DOHH2 (cell line): ENCODE measurements around the gene SYNDIG1.

Source experiments
- H3F3A ChIP-seq: fragments of 200-600 bp; sonication (generic), shearing (Covaris generic); 2 replicates; pipeline ENCODE4 v1.6.0; 2016; ENCODE audit warnings: antibody characterized with exemption, mild to moderate bottlenecking; ENCODE audit not compliant: control insufficient read depth, insufficient read depth
- H3K27ac ChIP-seq: fragments of 200-600 bp; sonication (generic); 2 replicates; pipeline ENCODE4 v1.5.1; 2014; ENCODE audit warnings: low read depth, mild to moderate bottlenecking, low read length, moderate library complexity
- H3K27me3 ChIP-seq: fragments of 200-600 bp; sonication (generic); 2 replicates; pipeline ENCODE4 v1.6.1; 2014; ENCODE audit warnings: mild to moderate bottlenecking, low read length, mixed read lengths; ENCODE audit not compliant: control insufficient read depth
- H3K36me3 ChIP-seq: fragments of 200-600 bp; sonication (generic); 2 replicates; pipeline ENCODE4 v1.6.1; 2014; ENCODE audit warnings: mild to moderate bottlenecking, low read length, moderate library complexity, mixed read lengths; ENCODE audit not compliant: control insufficient read depth
- H3K4me1 ChIP-seq: fragments of 200-600 bp; sonication (generic); 2 replicates; pipeline ENCODE4 v1.6.1; 2014; ENCODE audit warnings: mild to moderate bottlenecking, low read length, mixed read lengths; ENCODE audit not compliant: control insufficient read depth
- H3K4me2 ChIP-seq: fragments of 200-600 bp; sonication (generic); 2 replicates; pipeline ENCODE4 v1.6.0; 2014; ENCODE audit warnings: mild to moderate bottlenecking, low read length, moderate library complexity
- H3K4me3 ChIP-seq: fragments of 200-600 bp; sonication (generic); 2 replicates; pipeline ENCODE4 v1.5.1; 2014; ENCODE audit warnings: mild to moderate bottlenecking, low read length, mixed read lengths
- H3K79me2 ChIP-seq: fragments of 200-600 bp; sonication (generic); 2 replicates; pipeline ENCODE4 v1.6.1; 2014; ENCODE audit warnings: mild to moderate bottlenecking, low read length, mixed read lengths; ENCODE audit not compliant: control insufficient read depth
- H3K9me2 ChIP-seq: fragments of 200-600 bp; sonication (generic); replicated peaks from 2 replicates; pipeline ENCODE4 v1.6.1; 2014; ENCODE audit warnings: mild to moderate bottlenecking, low read length, mixed read lengths; ENCODE audit not compliant: control insufficient read depth
- H3K9me3 ChIP-seq: fragments of 200-600 bp; sonication (generic); 2 replicates; pipeline ENCODE4 v1.6.1; 2014; ENCODE audit warnings: antibody characterized with exemption, low read length, mixed read lengths; ENCODE audit not compliant: control insufficient read depth, insufficient read depth
- H4K20me1 ChIP-seq: fragments of 200-600 bp; sonication (generic); 2 replicates; pipeline ENCODE4 v1.6.0; 2014; ENCODE audit warnings: low read depth, mild to moderate bottlenecking, antibody characterized with exemption, low read length, moderate library complexity; ENCODE audit not compliant: control insufficient read depth, insufficient read depth
- EZH2phosphoT487 ChIP-seq: fragments of 200-600 bp; sonication (generic); IDR thresholded peaks from 2 replicates; pipeline ENCODE4 v1.6.1; 2017; ENCODE audit warnings: borderline replicate concordance, mild to moderate bottlenecking, antibody characterized with exemption, low read length, moderate library complexity, mixed read lengths
- TF ChIP-seq, protein P1 (sequence below): fragments of 200-600 bp; sonication (generic); IDR thresholded peaks from one replicate; pipeline ENCODE4 v1.5.1; 2014; ENCODE audit warnings: antibody characterized with exemption, mild to moderate bottlenecking, low read depth, low read length; ENCODE audit not compliant: poor library complexity, severe bottlenecking

The SYNDIG1 gene

DNA sequence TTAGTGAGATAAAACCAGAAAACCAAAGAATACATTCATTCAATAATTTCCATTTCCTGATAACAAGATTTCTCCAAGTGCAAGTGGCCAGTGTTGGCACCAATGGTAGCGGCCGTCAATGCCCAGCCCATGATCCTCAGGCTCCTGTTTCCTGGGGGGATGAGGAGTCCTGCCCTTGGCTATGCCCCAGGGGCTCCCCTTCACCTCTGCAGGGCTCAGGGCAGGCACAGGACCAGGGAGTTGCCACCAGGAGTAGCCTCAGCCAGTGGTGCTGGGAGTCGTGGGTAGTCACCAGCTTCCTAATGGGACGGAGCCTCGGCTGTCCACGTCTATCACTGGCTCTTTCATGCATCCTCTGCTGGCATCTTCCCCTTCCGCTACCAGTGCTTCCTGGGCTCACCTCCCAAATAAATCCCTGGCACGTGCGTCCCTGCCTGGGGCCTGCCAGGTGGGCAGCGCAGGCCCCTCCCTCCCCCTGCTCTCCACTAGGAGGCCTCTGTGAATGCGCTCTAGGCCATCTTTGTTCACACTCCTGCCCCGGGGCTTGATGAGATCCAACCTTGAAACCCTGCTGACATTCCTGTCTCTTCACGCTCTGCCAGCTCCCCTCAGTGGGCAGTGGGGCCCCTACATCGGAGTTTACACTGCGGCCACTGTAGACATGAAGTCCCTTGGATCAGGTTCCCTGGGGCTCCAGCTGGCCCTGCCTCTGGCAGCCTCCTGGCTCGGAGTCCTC, 215.7 kb downstream of the SYNDIG1 start:
- Histone ChIP-seq H4K20me1 (no peaks in the 10 kb centered on the region), H3K9me2 (no peaks in the 10 kb centered on the region), H3K4me3 (no peak overlapping the region), H3F3A (no peaks in the 10 kb centered on the region), H3K27ac (no peak overlapping the region), H3K79me2 (no peaks in the 10 kb centered on the region), H3K36me3 (no peaks in the 10 kb centered on the region), H3K4me2 (no peak overlapping the region), H3K9me3 (no peaks in the 10 kb centered on the region), H3K4me1 (no peaks in the 10 kb centered on the region), H3K27me3 (no peaks in the 10 kb centered on the region)
- TF ChIP-seq EZH2phosphoT487, result no peak
- TF ChIP-seq, protein P1, sequence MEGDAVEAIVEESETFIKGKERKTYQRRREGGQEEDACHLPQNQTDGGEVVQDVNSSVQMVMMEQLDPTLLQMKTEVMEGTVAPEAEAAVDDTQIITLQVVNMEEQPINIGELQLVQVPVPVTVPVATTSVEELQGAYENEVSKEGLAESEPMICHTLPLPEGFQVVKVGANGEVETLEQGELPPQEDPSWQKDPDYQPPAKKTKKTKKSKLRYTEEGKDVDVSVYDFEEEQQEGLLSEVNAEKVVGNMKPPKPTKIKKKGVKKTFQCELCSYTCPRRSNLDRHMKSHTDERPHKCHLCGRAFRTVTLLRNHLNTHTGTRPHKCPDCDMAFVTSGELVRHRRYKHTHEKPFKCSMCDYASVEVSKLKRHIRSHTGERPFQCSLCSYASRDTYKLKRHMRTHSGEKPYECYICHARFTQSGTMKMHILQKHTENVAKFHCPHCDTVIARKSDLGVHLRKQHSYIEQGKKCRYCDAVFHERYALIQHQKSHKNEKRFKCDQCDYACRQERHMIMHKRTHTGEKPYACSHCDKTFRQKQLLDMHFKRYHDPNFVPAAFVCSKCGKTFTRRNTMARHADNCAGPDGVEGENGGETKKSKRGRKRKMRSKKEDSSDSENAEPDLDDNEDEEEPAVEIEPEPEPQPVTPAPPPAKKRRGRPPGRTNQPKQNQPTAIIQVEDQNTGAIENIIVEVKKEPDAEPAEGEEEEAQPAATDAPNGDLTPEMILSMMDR, result no peak

- Histone ChIP-seq H3F3A (no peaks in the 10 kb centered on the region), H3K9me2 (no peaks in the 10 kb centered on the region), H3K27me3 (no peaks in the 10 kb centered on the region), H3K36me3 (no peaks in the 10 kb centered on the region), H3K4me2 (no peak overlapping the region), H3K4me1 (no peaks in the 10 kb centered on the region), H3K9me3 (no peaks in the 10 kb centered on the region), H3K27ac (no peak overlapping the region), H4K20me1 (no peaks in the 10 kb centered on the region), H3K79me2 (no peaks in the 10 kb centered on the region), H3K4me3 (no peak overlapping the region)
- TF ChIP-seq, protein P1, result no peak
- no peak for TF ChIP-seq EZH2phosphoT487
Observed at GRCh38 chr20:24685736-24686135, 216.3 kb downstream of the SYNDIG1 start.

- Histone ChIP-seq H3K4me1 (no peaks in the 10 kb centered on the region), H3F3A (no peaks in the 10 kb centered on the region), H3K36me3 (no peaks in the 10 kb centered on the region), H3K79me2 (no peaks in the 10 kb centered on the region), H3K9me2 (no peaks in the 10 kb centered on the region), H4K20me1 (no peaks in the 10 kb centered on the region), H3K4me3 (no peak overlapping the region), H3K27ac (no peak overlapping the region), H3K4me2 (no peak overlapping the region), H3K9me3 (no peaks in the 10 kb centered on the region), H3K27me3 (no peaks in the 10 kb centered on the region)
- TF ChIP-seq EZH2phosphoT487, result no peak
- TF ChIP-seq, protein P1, result no peak
Observed at GRCh38 chr20:24686156-24686555, 216.7 kb downstream of the SYNDIG1 start.
